CD4-positive, alpha-beta T cell (primary cell): ENCODE data around the gene CRLF1. TPM values are rescaled to one million over a fixed set of nuclear protein-coding genes. Genes with fewer than 3 reads are reported as not detected.

Experiments used
- ATAC-seq: fragments of 200-7000 bp; cut with Tn5 transposase; one replicate; pipeline ENCODE4 v1.10.0; 2022; ENCODE audit warnings: mild to moderate bottlenecking; ENCODE audit not compliant: poor library complexity
- CTCF ChIA-PET: fragments of 350-600 bp; sonication (Branson Sonifier 250); formaldehyde crosslinking; loops from one replicate; lab custom pipeline; 2021; ENCODE audit warnings: antibody characterized with exemption, inconsistent platforms; lab: Charles Lee
- POLR2A ChIA-PET: fragments of 350-600 bp; sonication (Branson Sonifier 250); formaldehyde crosslinking; loops from one replicate; lab custom pipeline; 2021; ENCODE audit warnings: antibody characterized with exemption, inconsistent platforms; lab: Charles Lee
- DNase-seq, 14 experiments: peaks; one replicate each; pipeline ENCODE4 v3.0.0-alpha.2; 2013 to 2020; ENCODE audit warnings: mixed read lengths in 2 of 14
- H3K27ac ChIP-seq, 2 donors: one replicate each; pipeline versions ENCODE4 v1.5.1 to v1.7.0; 2013; ENCODE audit warnings: low read length in 2 of 2, low read depth in 1 of 2, mild to moderate bottlenecking in 1 of 2
- H3K27me3 ChIP-seq, 2 experiments: 1 replicate in 1 of 2; 2 replicates in 1 of 2; pipeline versions ENCODE4 v1.6.1 to v1.7.0; 2013; ENCODE audit warnings: low read length in 2 of 2, control low read depth in 1 of 2, mild to moderate bottlenecking in 1 of 2, moderate library complexity in 1 of 2; ENCODE audit not compliant: insufficient read depth in 2 of 2, control insufficient read depth in 1 of 2
- H3K36me3 ChIP-seq: one replicate; pipeline ENCODE4 v1.6.1; 2013; ENCODE audit warnings: low read length, control low read depth; ENCODE audit not compliant: insufficient read depth
- H3K4me1 ChIP-seq: one replicate; pipeline ENCODE4 v1.6.1; 2013; ENCODE audit warnings: low read length, control low read depth; ENCODE audit not compliant: insufficient read depth
- H3K4me3 ChIP-seq: one replicate; pipeline ENCODE4 v1.5.1; 2013; ENCODE audit warnings: mild to moderate bottlenecking, low read length, moderate library complexity
- H3K9me3 ChIP-seq, 2 experiments: 1 replicate in 1 of 2; 2 replicates in 1 of 2; pipeline versions ENCODE4 v1.6.1 to v1.7.0; 2013; ENCODE audit warnings: low read length in 2 of 2, mild to moderate bottlenecking in 2 of 2, control low read depth in 1 of 2, moderate library complexity in 1 of 2; ENCODE audit not compliant: control insufficient read depth in 1 of 2, insufficient read depth in 1 of 2
- H3K27ac Mint-ChIP-seq: one replicate; pipeline ENCODE4 v1.8.0; 2020; ENCODE audit warnings: mixed read lengths
- H3K27me3 Mint-ChIP-seq: one replicate; pipeline ENCODE4 v1.8.0; 2021; ENCODE audit warnings: mixed read lengths
- H3K36me3 Mint-ChIP-seq: one replicate; pipeline ENCODE4 v1.8.0; 2021; ENCODE audit warnings: low read depth, mixed read lengths
- H3K4me1 Mint-ChIP-seq: one replicate; pipeline ENCODE4 v1.8.0; 2021; ENCODE audit warnings: low read depth, mixed read lengths
- H3K4me3 Mint-ChIP-seq: one replicate; pipeline ENCODE4 v1.8.0; 2020; ENCODE audit warnings: mild to moderate bottlenecking, mixed read lengths
- H3K9me3 Mint-ChIP-seq: one replicate; pipeline ENCODE4 v1.8.0; 2020; ENCODE audit warnings: mixed read lengths
- CTCF ChIP-seq: fragments of 200-600 bp; IDR thresholded peaks from one replicate; pipeline ENCODE4 v1.8.0; 2022; ENCODE audit warnings: antibody characterized with exemption, mild to moderate bottlenecking
- intact Hi-C, 2 experiments: fragments of 100-400 bp; cut with DNase I in 1 of 2; cut with micrococcal nuclease in 1 of 2; formaldehyde crosslinking; loops; one replicate each; pipeline versions ENCODE4 v1.15.1 to v1.9.0; 2023 to 2025; cut with DNase I, micrococcal nuclease
- total RNA-seq, 174 experiments: library from RNA in 2 of 174; stranded (reverse) in 2 of 174; gene quantifications; one replicate each; pipeline ENCODE4 v1.2.3 and lab custom pipeline; 2021 to 2026

Gene CRLF1
- total RNA-seq, 2 experiments from 2014 or later: not detected

- Mint-ChIP-seq H3K9me3 (no peaks in the 10 kb centered on the region), H3K4me3 (no peak overlapping the region), H3K36me3 (no peaks in the 10 kb centered on the region), H3K27me3 (no peaks in the 10 kb centered on the region), H3K27ac (no peak overlapping the region), H3K4me1 (peaks cover 28% of the 10 kb centered on the region)
- ChIA-PET CTCF (no interaction called here), POLR2A (no interaction called here)
- Histone ChIP-seq H3K4me1 (no peaks in the 10 kb centered on the region), H3K36me3 (peaks cover 4% of the 10 kb centered on the region), H3K27ac (no peak overlapping the region), H3K27me3 (no peaks in the 10 kb centered on the region), H3K9me3 (no peaks in the 10 kb centered on the region), H3K4me3 (no peak overlapping the region)
- intact Hi-C loops: no loop called here
- no peak for ATAC-seq
- DNase-seq: no peak
- no peak for TF ChIP-seq CTCF
Observed at GRCh38 chr19:18653853-18654252, 47.3 kb upstream of the CRLF1 start.

- Histone ChIP-seq H3K9me3 (no peaks in the 10 kb centered on the region), H3K4me1 (no peaks in the 10 kb centered on the region), H3K36me3 (peaks cover 7% of the 10 kb centered on the region), H3K4me3 (no peak overlapping the region), H3K27me3 (no peaks in the 10 kb centered on the region), H3K27ac (no peak overlapping the region)
- no peaks in the 10 kb centered on the region for H3K36me3 Mint-ChIP-seq
- H3K4me1 Mint-ChIP-seq: peaks cover 17% of the 10 kb centered on the region
- intact Hi-C loops: no loop called here
- no peak overlapping the region for H3K27ac Mint-ChIP-seq
- H3K4me3 Mint-ChIP-seq: no peak overlapping the region
- ChIA-PET POLR2A (no interaction called here), CTCF (no interaction called here)
- no peak for ATAC-seq
- TF ChIP-seq CTCF: no peak
- H3K9me3 Mint-ChIP-seq: no peaks in the 10 kb centered on the region
- H3K27me3 Mint-ChIP-seq: no peaks in the 10 kb centered on the region
- DNase-seq: no peak
Observed at GRCh38 chr19:18651733-18652132, 45.1 kb upstream of the CRLF1 start.

GRCh38 chr19:18651300-18651699, 44.7 kb upstream of the CRLF1 start:
- H3K27ac ChIP-seq: no peak overlapping the region
- H3K9me3 ChIP-seq: no peaks in the 10 kb centered on the region
- Mint-ChIP-seq H3K4me1 (peaks cover 17% of the 10 kb centered on the region), H3K27me3 (no peaks in the 10 kb centered on the region), H3K4me3 (no peak overlapping the region), H3K36me3 (no peaks in the 10 kb centered on the region), H3K9me3 (no peaks in the 10 kb centered on the region), H3K27ac (no peak overlapping the region)
- H3K4me3 ChIP-seq: no peak overlapping the region
- no peaks in the 10 kb centered on the region for H3K4me1 ChIP-seq
- peaks cover 7% of the 10 kb centered on the region for H3K36me3 ChIP-seq
- no peaks in the 10 kb centered on the region for H3K27me3 ChIP-seq
- ChIA-PET POLR2A (no interaction called here), CTCF (no interaction called here)
- intact Hi-C loops: no loop called here
- no peak for TF ChIP-seq CTCF
- DNase-seq (no peak), ATAC-seq (no peak)
